Lower leg skin (tissue), 4 donors: Measurements from ENCODE around the gene ITPRID1. TPM values are rescaled to one million over a fixed set of nuclear protein-coding genes. Genes with fewer than 3 reads are reported as not detected.

ENCODE experiments used
- DNase-seq, 2 donors: peaks; one replicate each; pipeline ENCODE4 v3.0.0-alpha.2; 2019; ENCODE audit warnings: low spot score in 2 of 2
- H3K4me3 ChIP-seq: fragments of 200-600 bp; sonication (generic); 2 replicates; pipeline ENCODE4 v1.5.1; 2017; ENCODE audit warnings: mild to moderate bottlenecking, low read depth; ENCODE audit not compliant: poor library complexity, severe bottlenecking
- POLR2A ChIP-seq, 2 donors: fragments of 450-650 bp; IDR thresholded peaks; one replicate each; pipeline ENCODE4 v1.6.1; 2016 to 2017; ENCODE audit warnings: antibody characterized with exemption in 2 of 2, mild to moderate bottlenecking in 1 of 2, moderate library complexity in 1 of 2
- WGBS, 2 donors: methylation state at CpG; one replicate each; pipeline ENCODE4 v1.1.5; 2018; 5-methylcytosine and 5-hydroxymethylcytosine counted together
- intact Hi-C: fragments of 100-400 bp; cut with DNase I; formaldehyde crosslinking; loops from one replicate; pipeline ENCODE4 v1.15.0; 2023; ENCODE audit warnings: low total_unique reads
- total RNA-seq, 4 donors: library from RNA; depleted of rRNA; stranded (reverse); fragments of >200 nt; gene quantifications; one replicate each; pipeline ENCODE4 v1.1.0, GENCODE V29; 2016
- TF ChIP-seq, protein P1 (sequence below), 3 donors: fragments of 450-650 bp; IDR thresholded peaks; one replicate each; pipeline ENCODE4 v1.5.1; 2016; ENCODE audit warnings: antibody characterized with exemption in 3 of 3, mild to moderate bottlenecking in 3 of 3, moderate library complexity in 2 of 3

Gene ITPRID1
- total RNA-seq, 4 donors from 2014 or later, result 0.63 to 17.4 (median 9.6) TPM

DNA sequence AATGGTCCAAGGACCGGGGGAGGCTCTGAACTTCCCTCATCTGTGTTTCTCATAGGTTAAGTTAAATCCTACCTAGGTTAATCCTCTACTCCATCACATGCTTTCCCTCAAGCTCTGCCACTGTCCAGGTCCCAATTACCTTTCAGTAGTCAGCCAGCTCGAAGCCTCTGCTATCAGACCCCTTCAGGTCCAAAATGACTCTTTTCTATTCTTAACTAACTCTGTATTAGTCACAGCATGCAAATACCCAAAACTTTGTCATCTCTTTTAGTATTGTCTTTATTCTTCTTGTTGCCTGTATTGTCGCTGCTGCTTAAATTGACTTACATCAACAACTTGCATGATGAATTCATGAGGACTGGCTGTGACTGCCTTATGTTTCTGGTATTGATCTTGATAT, 188.5 kb downstream of the ITPRID1 start:
- TF ChIP-seq POLR2A (IDR thresholded peaks at IDR 0.05), result no peak
- TF ChIP-seq, protein P1, sequence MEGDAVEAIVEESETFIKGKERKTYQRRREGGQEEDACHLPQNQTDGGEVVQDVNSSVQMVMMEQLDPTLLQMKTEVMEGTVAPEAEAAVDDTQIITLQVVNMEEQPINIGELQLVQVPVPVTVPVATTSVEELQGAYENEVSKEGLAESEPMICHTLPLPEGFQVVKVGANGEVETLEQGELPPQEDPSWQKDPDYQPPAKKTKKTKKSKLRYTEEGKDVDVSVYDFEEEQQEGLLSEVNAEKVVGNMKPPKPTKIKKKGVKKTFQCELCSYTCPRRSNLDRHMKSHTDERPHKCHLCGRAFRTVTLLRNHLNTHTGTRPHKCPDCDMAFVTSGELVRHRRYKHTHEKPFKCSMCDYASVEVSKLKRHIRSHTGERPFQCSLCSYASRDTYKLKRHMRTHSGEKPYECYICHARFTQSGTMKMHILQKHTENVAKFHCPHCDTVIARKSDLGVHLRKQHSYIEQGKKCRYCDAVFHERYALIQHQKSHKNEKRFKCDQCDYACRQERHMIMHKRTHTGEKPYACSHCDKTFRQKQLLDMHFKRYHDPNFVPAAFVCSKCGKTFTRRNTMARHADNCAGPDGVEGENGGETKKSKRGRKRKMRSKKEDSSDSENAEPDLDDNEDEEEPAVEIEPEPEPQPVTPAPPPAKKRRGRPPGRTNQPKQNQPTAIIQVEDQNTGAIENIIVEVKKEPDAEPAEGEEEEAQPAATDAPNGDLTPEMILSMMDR (IDR thresholded peaks at IDR 0.05), result no peak
- intact Hi-C loops, result no loop called here
- H3K4me3 ChIP-seq, result no peak overlapping the region
- no peak for DNase-seq
- 81 to 85% methylated on average over 3 of the region's 3 CpGs for WGBS, 2 donors

- TF ChIP-seq, protein P1 (IDR thresholded peaks at IDR 0.05), result no peak
- no peak for TF ChIP-seq POLR2A (IDR thresholded peaks at IDR 0.05)
- DNase-seq, result no peak
- 56 to 65% methylated on average over 3 of the region's 3 CpGs for WGBS, 2 donors
- no peak overlapping the region for H3K4me3 ChIP-seq
- intact Hi-C loops, result no loop called here
These were observed 191.5 kb downstream of the ITPRID1 start for GRCh38 chr7:31705377-31705776.

- WGBS, 2 donors, result 48 to 51% methylated on average over 5 of the region's 5 CpGs
- intact Hi-C loops, result no loop called here
These were observed 193.2 kb downstream of the ITPRID1 start for GRCh38 chr7:31707089-31707488.

More at GRCh38 chr7:31707089-31707488, 193.2 kb downstream of the ITPRID1 start:
- no peak overlapping the region for H3K4me3 ChIP-seq
- DNase-seq, result no peak
- TF ChIP-seq POLR2A (IDR thresholded peaks at IDR 0.05), result no peak
- TF ChIP-seq, protein P1 (IDR thresholded peaks at IDR 0.05), result no peak

Other genes starting within 250 kb of the ITPRID1 start
- gene NEUROD6, start 173.4 kb upstream of the ITPRID1 start, total RNA-seq, result not detected
- not detected for gene PPP1R17, start 173.1 kb downstream of the ITPRID1 start, total RNA-seq